NCI-H510A treated with DMSO at 0.1 percent for 48 hours (cell line): Measurements from ENCODE around the gene MGAT1.
"Not testable (repeated sequence)": the region's sequence is repeated elsewhere in the genome, so short reads cannot be mapped to it uniquely, and the experiment has no call there.

Source experiments
- DNase-seq: peaks from one replicate; lab custom pipeline; 2025; lab: John Stamatoyannopoulos, UW

MGAT1 gene

DNA sequence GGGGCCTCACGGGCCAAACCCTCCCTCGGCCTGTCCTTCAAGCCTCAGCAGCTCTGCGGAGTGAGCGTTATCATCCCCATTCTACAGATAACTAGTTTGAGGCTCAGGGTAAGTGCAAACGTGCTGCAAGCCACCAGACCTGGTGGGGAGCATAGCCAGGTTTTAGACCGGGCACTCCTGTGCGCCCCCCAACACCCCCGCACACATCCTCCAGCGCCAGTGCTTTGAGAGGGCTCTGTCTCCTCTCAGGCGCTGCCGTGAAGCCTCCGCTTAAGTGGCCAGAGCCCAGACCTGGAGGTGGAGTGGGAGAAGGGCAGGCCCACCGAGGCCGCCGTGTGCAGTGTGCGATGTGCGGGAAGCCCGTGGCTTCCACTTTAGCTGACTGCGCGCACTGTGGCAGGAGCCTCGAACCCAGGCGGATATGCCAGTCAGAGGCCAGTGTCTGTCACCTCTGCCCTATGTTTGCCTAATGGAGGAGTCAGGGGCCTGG lies 1.6 kb upstream of the MGAT1 start:
- DNase-seq: no peak

DNA sequence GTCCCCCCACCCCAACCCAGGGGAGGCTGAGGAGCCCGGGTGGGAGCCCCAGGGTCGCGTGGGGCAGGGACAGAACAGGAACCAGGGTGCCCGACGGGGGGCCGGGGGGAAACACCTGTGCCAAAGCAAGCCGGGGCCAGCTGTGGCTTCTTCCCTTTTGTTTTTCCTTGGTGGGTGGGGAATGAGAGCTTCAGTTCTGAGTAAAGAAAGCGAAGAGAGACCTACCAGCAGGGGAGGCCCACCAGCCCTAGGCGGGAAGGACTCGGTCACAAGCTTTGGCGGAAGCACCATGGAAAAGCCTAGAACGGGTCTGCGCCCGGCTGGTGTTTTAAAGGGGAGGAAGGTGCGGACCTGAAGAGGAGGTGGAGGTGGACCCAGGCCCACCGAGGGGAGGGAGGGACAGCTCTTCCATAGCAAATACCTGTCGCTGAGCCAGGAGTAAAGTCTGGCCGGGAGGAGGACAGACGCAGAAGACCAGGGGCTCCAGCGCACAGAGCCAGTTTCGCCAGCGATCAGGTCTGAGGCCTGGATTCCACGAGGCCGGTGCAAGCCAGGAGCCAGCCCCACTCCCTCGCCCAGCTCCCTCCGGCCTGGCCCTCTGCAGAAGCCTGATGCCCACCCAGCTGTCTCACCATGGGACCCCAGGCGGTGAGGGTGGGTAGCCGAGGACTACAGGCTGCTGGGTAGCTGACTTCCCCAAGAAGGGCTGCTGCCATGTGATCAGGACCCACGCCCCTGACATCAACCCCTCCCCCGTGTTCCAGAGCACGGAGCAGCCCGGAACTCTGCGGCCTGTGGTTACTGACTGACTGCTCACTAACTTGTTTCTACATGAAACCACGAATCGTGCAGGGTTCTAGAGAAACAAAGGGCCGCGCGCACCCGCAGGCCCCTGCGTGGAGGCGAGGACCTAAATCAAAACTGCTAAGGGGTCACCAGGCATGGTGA lies 849 bp upstream of the MGAT1 start:
- DNase-seq: no peak

DNA sequence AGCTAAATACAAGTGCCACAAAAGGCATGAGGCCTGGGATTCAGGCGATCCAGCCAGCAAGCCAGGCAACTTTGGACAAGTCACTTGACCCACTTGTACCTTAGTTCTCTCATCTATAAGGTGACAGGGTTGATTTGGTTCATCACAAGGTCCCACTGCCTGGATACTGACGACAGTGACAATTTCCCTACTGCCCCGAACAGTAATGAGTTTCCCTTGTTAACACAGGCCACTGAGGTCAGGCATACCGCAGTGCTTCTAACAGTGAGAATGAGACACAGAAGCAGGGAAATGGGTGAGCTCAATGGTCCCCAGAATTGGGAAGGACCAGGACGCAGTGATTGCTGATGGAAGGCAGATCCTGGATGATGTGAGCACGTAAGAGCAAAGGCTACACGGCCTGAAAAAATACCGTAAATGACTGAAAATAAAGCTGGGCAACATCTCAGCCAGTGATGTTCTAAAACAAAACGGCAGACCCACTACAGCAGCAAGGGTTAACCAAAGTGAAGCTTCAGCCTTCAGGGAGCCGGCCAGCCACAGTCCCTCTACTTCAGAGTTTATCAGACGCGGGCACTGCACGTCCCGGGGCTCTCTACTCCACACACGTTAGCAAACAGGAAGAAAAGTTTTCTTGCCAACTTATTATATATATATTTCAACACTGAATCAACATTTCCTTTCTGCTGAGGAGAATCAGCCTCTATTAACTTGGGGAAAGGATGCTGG lies 846 bp downstream of the MGAT1 start:
- no peak for DNase-seq

DNA sequence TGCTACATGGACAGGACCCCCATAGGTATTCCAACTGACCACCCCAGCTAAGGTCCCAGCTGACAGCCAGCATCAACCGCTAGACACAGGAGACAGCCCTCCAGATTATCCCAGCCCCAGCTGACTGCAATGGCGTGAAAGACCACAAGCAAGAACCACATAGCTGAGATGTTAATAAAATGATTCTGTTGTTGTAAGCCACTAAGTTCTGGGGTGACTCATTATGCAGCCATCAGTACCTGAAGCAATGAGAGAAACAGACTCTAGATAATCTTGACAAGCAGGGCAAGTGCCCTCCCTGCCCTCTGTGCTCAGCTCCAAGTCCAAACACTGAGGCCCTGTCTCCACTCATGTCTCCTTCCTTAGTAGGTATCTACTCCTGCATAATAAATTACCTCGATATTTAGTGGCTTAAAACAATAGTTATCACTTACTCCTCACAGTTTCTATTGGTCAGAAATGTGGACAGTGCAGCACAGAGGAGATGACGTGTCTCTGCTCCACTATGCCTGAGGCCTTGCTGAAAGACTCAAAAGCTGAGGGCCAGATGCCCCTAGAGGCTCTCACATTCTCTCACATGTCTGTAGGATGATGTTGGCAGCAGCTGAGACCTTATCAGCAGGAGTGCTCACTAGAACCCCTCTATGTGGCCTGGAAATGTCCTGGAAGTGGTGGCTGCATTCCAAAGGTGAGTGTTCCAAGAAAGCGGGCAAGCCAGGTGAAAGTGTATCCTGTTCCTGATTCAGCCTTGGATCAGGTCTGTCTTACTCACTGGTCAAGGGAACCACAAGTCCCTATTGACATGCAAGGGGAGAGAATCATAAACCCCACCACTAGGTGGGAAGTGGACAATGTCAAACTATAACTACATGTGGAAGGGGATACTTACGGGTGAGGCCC lies 2.5 kb downstream of the MGAT1 start:
- no peak for DNase-seq

DNA sequence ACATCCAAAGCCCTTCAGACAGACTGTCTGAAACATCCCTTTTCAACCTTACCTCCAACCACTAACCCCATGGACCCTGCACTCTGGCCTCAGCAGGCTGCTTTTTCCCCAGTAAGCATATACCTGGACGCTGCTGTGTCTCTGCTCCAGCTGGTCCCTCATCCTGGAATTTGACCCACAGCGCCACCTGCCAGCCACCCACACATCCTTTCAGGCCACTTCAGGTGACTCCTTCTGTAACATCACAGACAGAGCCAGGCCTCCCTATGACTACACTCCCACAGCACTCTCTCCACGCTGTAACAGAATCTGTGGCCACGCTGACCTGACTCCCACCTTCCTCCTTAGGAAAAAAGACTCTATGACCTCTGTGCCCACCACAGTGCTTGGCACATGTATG lies 3.4 kb downstream of the MGAT1 start:
- peak; percentile 20 for DNase-seq

DNA sequence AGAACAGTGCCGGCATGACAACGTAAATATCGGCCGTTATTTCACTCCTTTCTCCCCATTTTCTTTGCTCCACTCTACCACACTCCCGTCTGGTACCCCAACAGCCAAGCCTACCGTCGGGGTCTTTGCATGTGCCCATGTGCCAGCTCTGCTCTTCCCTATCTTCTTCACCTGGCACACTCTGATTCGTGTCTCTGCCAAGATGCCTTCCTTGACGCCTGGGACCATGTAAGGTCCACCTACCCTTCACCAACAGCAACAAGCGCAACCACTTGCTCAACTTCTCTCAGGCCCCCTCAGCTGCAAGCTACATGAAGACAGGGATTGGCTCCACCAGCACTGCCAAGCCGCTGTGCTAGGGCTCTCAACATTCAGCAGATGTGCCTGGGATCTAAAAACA lies 4.4 kb downstream of the MGAT1 start:
- no peak for DNase-seq

DNA sequence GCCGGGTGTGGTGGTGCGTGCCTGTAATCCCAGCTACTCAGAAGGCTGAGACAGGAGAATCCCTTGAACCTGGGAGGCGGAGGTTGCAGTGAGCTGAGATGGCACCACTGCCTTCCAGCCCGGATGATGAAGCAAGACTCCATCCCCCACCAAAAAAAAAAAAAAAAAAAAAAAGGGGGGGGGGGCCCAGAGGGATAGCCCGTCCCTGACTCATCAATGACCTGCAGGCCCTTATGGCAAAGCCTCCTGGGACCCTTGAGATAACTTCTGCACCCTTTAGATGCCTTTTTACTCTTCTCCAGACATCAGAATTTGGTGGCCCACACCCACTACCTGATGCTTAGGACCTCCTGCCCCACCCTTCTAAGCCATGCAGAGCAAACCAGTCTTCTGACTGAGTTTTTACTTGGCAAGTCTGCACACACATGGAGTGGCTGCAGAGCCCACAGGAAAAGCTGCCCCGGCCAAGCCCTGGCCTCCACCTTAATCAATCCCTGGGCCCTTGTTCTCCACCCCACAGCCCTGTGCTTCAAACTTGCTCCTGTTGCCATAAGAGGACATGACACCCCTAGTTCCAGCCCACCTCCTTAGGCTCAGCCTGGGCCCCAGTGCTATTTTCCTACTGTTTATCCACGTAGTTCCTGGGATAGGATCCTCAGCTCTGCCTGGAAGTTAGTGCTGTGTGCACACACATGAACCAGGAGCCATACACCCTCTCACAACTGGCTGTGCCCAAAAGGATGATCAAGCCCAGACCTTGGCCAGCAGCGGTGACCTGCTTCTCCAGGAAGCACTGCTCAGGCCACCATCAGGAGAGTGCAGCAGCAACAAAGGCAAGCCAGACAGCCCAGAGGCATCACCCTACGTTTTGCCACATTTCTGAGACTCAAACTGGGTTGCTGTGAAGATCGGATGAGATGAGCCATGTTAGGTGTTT lies 5.1 kb downstream of the MGAT1 start:
- no peak for DNase-seq

DNA sequence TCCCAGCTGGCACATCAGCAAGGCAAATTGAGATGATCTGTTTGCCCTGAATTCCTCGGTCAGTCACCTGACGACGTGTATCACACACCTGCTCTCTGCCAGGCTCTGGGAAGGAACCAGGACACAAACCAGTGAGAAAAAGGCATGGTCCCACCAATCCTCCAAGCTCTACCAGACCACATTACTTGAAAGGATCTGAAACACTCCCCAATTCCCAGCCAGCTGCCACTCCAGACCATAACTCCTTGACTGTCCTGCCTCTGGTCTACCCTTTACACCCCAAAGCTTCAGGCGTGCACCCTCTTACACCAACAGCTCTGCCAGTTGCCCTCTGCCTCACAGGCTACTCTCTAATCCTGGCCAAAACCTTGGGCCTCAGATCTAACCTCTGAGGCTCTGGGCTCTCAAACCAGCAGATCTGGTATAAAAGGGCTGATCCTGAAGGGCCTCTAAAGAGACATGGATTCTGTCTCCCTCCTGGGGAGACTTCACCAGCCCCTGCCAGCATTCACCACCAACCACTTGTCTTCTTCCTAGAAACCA lies 6.8 kb downstream of the MGAT1 start:
- DNase-seq: no peak

DNA sequence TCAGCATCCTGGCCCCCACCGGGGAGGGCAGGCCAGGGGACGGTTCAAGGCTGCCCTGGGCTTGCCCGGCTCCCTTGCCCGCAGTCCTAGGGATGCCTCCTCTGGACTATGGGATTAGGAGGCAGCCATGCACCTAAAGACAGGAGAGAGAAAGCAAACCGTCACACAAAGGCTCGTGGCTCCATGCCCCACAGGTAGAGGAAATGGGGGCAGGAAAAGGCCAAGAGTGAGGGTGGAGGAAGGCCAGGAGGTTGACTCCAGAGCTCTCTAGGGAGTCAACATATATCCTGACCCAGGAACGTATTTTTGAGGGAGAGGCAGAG lies 9.7 kb downstream of the MGAT1 start:
- no peak for DNase-seq

DNA sequence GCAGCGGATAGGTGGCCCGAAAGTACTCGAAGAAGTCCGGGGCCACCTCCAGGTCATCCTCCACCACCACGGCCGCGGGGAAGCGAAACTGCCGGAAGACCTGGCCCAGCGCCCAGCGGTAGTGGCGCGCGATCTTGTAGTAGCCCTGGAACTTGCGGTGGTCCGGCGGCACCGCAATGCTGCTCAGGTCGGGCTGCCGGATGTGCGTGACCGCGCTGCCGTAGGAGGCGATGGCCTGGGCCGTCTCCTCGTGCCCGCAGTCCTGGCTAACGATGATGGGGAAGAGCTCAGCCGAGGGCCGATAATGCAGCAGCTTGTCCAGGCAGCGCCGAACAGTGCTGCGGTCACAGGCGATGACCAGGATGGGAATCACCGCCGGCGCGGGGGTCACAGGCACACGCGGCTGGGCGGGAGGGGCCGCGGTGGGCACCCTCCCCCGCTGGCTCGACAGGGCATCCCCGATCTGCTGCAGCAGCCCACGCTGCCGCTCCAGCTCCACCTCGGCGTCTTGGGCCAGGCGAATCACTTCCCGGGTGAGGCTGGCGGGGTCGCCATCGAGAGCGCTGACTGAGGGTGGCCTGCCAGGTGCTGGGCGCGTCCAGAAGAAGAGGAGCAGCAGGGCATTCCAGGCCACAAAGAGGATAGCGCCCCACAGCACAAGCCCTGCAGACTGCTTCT lies 10.2 kb downstream of the MGAT1 start:
- DNase-seq: no peak

DNA sequence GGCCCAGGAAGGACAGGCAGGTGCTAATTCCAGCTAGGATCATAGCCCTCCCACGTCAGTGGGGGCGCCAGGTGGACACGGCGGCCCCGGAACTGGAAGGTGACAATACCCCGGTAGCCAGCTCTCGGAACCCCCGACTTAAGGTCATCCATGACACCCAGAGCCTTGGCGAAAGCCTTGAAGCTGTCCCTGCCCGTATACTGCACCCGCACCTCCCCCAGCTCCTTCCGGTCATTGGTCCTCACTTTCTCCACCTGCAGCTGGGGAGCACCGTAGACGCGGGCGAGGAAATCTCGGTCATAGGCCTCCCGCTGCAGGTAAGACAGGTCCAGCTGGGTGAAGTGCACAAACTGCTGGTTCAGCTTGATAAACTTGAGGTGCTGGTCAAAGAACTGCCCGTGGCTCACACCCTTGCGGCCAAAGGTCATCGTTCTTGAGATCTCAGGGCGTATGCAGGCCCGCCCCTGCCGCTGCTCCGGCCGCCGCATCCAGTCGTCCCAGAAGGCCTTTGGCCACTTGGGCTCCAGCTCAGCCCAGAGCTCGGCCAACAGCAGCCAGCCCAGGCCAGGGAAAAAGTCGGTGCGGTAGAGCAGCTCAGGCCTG lies 10.9 kb downstream of the MGAT1 start:
- no peak for DNase-seq

DNA sequence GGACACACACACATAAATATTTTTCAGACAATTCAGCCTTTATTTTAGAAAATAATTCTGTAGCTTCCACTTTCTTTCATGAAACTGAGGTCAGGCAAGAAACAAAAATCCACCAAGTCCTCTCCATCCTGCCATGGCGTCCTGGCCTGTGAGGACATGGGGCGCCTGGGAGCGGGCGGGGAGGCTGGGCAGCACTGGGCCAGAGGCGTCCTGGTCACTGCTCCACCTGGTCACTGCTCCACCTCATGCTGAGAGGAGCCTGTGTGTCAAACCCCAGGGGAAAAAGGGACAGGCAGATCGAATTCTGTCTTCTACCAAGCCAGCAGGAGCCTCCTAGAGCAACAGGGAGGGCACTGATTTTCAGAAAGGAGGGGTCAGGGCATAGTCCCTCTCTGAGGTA lies 12.1 kb downstream of the MGAT1 start:
- no peak for DNase-seq

DNA sequence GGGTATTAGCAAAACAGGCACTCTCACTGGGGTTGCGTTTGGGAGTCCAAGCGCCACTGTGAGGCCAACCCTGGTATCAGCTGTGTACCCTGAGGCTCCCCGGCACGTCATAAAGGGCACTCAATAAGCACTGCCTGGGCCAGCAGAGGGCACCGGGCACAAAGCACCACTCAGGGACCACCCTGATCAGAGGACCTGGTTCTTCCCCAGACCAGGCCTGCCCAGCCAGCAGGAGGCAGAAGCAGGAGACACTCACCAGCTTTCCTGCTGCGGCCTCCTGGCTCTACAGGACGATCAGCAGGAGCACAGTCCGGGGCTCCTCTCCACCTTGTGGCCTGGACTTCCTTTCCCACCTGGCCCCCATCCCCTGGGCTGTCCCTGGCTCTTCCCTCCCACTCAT lies 12.6 kb downstream of the MGAT1 start:
- no peak for DNase-seq

DNA sequence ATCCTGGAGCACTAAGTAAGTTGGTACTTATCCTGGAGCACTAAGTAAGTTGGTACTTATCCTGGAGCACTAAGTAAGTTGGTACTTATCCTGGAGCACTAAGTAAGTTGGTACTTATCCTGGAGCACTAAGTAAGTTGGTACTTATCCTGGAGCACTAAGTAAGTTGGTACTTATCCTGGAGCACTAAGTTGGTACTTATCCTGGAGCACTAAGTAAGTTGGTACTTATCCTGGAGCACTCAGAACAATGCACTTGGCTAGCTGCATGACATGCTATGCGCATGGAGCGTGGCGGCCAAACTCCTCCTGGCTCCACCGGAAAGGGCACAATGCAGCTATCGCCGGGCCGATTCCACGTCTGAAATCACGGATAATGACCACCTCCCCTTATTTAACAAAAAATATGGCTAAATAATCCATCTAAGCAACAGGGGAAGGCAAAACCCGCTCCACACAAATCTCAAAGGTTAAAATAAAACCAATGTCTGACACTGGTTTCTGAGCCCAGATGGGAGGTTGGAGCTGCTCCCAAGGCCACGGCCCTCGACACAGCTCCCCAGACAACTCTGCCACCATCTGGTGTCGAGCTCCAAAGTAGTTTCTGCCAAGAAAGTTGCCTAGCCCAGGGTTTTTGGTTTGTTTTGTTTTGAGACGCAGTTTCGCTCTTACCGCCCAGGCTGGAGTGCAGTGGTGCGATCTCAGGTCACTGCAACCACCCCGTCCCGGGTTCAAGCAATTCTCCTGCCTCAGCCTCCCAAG lies 13.8 kb downstream of the MGAT1 start:
- not testable (repeated sequence) for DNase-seq

DNA sequence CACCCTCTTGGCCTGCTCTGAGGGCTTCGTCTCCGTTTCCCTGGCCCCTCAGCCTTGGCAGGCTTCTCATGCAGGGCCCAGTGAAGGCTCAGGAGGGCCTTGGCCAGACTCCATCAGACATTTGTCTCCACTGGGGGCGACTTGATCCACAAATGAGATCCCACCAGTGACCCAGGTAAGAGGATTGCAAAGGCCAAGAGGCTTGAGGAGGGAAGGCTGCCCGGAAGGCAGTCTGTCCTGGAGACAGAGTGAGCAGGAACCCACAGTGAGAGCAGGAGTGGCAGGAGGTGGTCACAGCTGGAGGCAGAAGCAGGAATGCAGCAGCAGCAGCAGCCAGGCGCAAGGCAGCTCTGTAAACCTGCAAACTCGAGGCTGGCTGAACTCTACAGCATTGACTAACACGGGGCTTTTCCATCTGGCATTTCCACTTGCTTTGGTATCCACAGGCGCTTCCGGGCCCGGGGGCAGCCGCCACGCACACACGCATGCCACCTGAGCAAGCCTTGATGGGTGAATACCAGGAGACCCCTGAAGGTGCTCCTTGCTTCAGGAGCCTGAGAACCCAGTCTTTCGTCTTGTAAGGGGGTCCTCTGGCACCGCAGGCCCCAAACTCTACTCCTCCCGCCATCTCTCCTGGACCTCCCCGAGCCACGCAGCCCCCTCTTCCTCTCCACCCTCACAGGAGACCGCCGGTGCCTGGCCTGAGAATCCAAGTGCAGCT lies 14.7 kb downstream of the MGAT1 start:
- no peak for DNase-seq

DNA sequence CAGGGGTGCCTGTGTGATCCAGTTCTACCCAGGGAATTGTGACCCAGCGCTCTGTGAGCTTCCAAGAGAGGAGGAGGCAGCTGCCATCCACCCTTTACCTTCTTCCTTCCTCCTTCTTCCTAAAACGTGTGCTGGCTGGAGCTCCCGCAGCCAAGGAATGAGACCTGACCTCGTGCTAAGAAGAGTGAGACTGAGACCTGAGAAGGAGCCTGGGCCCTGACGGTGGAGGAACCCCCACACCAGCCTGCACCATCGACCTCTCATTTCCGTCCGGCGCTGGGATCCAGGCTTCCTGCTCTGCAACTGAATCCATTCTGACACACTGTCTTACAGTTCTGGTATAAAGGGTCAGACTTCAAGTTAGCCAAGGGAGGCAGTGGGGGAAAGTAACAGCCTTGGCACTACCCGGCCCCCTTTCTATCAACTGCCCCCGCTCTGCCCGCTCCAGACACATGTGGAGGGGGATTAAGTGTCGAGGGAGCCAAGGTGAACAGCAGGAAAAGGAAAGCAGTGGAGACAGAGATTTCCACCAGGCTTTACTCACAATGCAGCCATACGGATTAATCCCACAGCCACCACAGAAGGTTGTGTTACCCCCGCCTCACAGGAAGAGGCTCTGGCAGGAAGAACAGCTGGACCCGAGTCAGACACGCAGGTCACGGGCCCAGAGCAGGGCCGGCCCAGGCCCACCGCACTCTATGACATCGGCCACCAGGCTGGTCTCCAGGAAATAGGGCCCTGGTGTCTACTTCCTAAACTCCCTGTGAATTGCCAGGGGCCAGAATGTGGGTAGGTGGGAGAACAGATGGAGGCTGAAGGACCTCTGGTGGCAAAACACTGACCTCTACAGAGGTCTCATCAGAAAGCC lies 15.8 kb downstream of the MGAT1 start:
- no peak for DNase-seq

DNA sequence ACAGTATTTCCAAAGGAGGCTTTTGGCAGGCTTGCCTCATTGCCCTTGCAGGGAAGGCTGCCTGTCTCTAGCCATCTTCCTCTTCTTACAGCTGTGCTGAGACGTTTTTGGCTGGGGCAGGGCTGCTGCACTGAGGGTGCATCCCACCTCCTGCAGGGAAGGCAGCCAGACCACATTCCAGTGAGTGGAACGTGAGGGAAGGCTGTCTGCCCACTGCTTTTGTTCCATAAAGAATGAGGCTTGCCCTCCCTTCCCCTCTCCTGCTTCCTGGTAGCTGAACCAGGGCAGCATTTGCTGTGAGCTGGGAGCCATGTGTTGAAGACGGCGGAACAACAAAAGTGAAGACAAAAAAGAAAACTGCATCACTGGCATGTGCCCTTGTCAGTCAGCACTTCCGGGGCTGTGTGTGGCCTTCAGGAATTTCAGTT lies 16.8 kb downstream of the MGAT1 start:
- no peak for DNase-seq
